ENCODE data around the gene DOCK2.
"Not testable (repeated sequence)": the region's sequence is repeated elsewhere in the genome, so short reads cannot be mapped to it uniquely, and the experiment has no call there.

The DOCK2 gene

DNA sequence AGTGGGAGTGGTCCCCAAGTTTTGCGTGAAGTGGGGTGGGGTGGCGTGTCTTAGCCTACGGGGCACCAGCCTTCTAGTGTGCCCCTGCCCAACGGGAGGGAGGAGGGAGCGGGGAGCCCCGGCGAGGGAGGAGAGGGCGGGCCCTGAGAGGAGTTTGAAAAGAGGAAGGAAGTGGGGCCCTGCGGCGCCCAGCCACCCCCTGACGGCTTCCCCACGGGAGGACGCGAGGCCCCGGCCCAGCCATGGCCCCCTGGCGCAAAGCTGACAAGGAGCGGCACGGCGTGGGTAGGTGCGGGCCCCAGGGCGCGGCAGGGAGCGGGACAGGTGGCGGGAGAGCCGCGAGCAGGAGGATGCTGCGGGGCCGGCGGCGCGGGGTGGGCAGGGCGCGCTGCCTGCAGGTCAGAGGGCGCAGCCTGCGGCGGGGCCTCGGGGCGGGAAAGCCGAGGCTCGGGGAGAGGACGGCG lies at the start of gene DOCK2:
DOCK2 (plus strand) TSS at position 191 of the 464 bp plus-strand sequence; CDS start at position 243, 52 bp downstream.
- DNase-seq = peak in 9 of 58 donors; percentile 6 to 22 (median 17)

- DNase-seq = no peak
Observed at GRCh38 chr5:169590602-169591001, 46.5 kb upstream of the DOCK2 start.

DNA sequence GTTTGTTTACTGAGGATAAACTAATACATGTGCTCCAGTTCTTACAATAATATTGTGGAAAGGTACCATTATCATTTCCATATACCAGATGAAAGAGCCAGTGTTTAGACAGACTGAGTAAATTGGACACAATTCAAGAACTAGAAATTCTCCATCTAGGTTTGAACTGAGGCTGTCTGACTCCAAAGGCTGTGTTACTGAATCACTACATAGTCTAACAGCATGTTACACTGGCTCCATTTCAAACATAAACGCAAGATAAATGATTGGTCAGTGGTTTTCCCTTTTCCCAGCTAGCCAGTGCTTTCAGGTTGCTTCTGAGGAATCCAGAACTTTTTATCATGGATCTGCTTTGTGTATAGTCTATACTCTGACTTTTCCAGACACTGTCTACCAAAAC lies 45.4 kb upstream of the DOCK2 start:
- no peak for DNase-seq

GRCh38 chr5:169592937-169593650 lies 44.0 kb upstream of the DOCK2 start:
- no peak for DNase-seq

DNA sequence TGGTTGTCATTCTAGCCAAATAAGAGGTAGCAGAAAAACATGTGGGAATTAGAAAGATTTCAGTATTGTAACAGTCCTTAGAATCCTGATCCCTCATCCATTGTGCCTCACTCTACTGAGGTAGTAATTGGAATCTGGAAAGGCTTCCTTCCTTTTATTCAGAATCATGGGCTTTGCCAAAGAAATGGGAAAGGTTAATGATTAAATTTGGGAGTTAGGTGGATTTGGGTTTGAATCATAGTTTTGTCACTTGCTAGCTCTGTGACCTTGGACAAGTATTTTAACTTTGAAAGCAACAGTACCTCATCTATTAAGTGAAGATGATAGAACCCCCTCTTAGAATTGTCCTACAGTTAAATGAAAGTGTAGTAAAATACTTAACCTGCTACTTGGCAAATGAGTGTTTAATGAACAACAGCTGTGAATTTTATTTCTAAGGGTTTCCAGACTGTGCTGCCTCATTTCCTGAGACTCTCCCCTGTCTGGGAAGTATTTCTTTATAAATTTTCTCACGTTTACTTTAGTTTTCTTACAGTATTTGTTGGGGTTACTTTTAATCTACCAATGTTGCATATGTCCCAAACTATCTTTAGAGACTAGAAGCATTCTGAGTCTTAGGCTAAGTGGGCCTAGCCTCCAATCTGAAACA lies 41.8 kb upstream of the DOCK2 start:
- no peak for DNase-seq

DNA sequence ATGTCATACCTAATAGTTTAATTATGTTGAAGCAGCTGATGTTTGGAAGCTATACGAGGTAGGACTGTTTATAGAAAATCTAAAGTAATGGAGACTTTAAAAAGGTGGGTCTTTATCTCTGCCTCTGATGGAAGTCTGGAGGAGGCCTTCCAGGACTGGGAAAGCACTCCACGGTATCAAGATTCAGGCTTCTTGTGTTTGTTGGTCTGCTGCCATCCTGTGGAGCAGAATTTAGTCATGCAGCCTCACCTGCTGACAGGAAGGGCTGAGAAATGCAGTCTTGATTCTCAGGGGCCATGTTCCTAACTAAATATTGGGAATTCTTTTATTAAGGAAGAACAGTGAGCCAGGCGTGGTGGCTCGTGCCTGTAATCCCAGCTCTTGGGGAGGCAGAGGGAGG lies 37.6 kb upstream of the DOCK2 start:
- DNase-seq = no peak

DNA sequence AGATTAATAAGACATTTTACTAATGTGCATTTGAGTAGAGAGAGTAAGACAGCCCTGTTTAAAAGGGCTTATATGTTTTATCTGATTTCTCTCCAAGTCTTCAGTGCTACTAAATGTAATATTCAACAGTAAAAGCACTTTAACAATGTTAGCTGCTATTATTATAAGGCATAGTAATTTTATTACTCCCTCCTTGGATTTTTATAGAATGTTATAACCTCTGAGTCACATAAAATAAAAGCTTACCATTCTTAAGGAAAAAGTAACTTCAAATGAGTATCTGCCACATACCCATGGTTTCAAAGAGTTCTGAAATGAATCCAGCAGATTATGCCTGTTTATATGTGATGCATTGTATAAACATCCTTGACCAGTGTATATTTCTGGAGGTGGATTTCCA lies 34.5 kb upstream of the DOCK2 start:
- no peak for DNase-seq

DNA sequence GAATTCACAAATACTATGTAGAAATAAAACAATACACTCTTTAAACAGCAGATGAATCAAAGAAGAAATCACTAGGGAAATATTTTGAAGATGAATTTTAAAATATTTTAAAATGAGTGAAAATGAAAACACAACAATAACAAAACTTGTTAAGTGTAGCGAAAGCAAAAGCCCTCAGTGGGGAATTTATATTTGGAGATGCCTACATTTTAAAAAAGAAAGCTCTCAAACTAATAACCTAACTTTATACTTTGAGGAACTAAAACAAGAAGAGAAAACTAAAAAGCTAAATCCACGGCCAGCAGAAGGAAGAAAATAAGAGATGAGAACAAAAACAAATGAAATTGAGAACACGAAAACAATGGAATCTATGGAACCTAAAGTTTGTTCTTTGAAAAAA lies 30.8 kb upstream of the DOCK2 start:
- DNase-seq = no peak

DNA sequence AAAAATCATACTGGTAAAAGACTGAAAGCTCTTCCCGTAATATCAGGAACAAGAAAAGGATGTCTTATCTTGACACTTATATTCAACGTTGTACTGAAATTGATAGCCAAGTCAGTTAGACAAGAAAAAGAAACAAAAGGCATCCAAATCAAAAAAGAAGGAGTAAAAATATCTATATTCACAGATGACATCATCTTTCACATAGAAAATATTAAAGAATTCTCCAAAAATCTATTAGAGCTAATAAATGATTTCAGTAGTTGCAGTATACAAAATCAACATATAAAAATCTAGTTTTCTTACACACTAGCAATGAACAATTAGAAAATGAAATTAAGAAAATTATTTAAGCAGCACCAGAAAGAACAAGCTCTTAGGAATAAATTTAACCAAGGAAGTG lies 29.2 kb upstream of the DOCK2 start:
- no peak for DNase-seq

- no peak for DNase-seq
Observed at GRCh38 chr5:169609716-169610115, 27.4 kb upstream of the DOCK2 start.

GRCh38 chr5:169610606-169611005 lies 26.5 kb upstream of the DOCK2 start:
- no peak for DNase-seq

- no peak for DNase-seq
Observed at GRCh38 chr5:169615561-169615960, 21.5 kb upstream of the DOCK2 start.

- DNase-seq = not testable (repeated sequence)
Observed at GRCh38 chr5:169624307-169624706, 12.8 kb upstream of the DOCK2 start.

GRCh38 chr5:169626779-169627178 lies 10.3 kb upstream of the DOCK2 start:
- DNase-seq = peak in 2 of 58 donors; percentile 4 to 18

- no peak for DNase-seq
Observed at GRCh38 chr5:169627551-169627950, 9.5 kb upstream of the DOCK2 start.

DNA sequence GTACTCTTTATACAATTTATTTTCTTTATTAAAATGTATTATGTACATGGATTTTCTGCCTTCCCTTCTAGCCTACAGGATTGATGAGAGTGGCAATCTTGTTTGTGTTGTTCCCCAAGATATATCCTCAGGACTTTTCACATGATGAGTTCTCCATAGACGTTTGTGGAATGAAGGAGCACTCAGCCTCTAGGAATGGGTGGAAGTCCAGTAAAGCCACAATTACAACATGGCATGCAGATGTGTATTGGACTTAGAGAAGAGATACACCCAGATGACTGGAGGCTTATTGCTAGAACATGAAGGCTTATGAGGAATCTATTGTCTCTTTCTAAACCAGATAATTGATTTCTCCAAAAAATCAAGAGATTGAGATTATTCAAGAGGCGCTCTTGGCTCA lies 8.2 kb upstream of the DOCK2 start:
- no peak for DNase-seq

GRCh38 chr5:169629847-169630548 lies 7.1 kb upstream of the DOCK2 start:
- DNase-seq = no peak

DNA sequence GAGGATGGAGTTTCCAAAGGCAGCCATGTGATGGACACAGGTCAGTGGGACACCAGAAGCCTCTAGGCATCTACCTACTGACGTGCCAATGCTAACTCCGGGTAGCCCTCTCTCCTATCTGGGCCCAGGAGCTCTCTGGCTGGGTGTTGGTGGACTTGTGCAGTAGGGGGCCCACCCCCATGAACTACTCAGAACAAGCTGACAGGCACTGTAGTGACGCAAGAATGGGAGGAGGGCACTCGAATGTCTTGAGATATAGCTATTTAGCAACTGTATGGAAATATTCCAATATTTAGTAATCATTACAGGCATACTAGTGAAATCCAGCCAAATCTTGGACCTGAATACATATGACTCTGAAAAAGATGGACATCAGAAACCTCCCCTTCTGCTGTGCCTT lies 5.7 kb upstream of the DOCK2 start:
- no peak for DNase-seq

GRCh38 chr5:169632946-169633345 lies 4.1 kb upstream of the DOCK2 start:
- no peak for DNase-seq

GRCh38 chr5:169634606-169635005 lies 2.5 kb upstream of the DOCK2 start:
- no peak for DNase-seq

GRCh38 chr5:169635936-169636335 lies 1.1 kb upstream of the DOCK2 start:
- no peak for DNase-seq

GRCh38 chr5:169636477-169637084 lies 494 bp upstream of the DOCK2 start:
- no peak for DNase-seq

Data from anterior cingulate cortex (tissue), 58 donors.